Upper lobe of left lung (tissue), 6 donors: ENCODE measurements around the gene DDX50. TPM values are rescaled to one million over a fixed set of nuclear protein-coding genes. Genes with fewer than 3 reads are reported as not detected.

Experiments
- ATAC-seq, 2 donors: fragments of 200-7000 bp; cut with Tn5 transposase; one replicate each; pipeline ENCODE4 v1.9.1; 2022; ENCODE audit warnings: mild to moderate bottlenecking in 2 of 2, moderate library complexity in 2 of 2; ENCODE audit not compliant: low FRiP score in 2 of 2
- DNase-seq, 2 donors: peaks; one replicate each; pipeline ENCODE4 v3.0.0-alpha.2; 2019 to 2020
- H3K27ac ChIP-seq, 4 donors: fragments of 200-600 bp; sonication (generic); one replicate each; pipeline ENCODE4 v1.5.1; 2016 to 2019
- H3K27me3 ChIP-seq, 4 donors: fragments of 200-600 bp; sonication (generic); one replicate each; pipeline ENCODE4 v1.5.1; 2017 to 2019
- H3K36me3 ChIP-seq, 4 donors: fragments of 200-600 bp; sonication (generic); one replicate each; pipeline ENCODE4 v1.5.1; 2016 to 2019
- H3K4me1 ChIP-seq, 4 donors: fragments of 200-600 bp; sonication (generic); one replicate each; pipeline ENCODE4 v1.5.1; 2018 to 2019
- H3K4me3 ChIP-seq, 4 donors: fragments of 200-600 bp; sonication (generic); one replicate each; pipeline ENCODE4 v1.5.1; 2017 to 2019; ENCODE audit warnings: mild to moderate bottlenecking in 2 of 4, moderate library complexity in 1 of 4
- H3K9me3 ChIP-seq, 4 donors: fragments of 200-600 bp; sonication (generic); one replicate each; pipeline ENCODE4 v1.5.1; 2018 to 2019
- CTCF ChIP-seq, 6 experiments: fragments of 450-650 bp in 4 of 6; fragments of 200-600 bp in 2 of 6; sonication (generic) in 2 of 6; IDR thresholded peaks; one replicate each; pipeline ENCODE4 v1.5.1; 2016 to 2019; ENCODE audit warnings: antibody characterized with exemption in 6 of 6
- EP300 ChIP-seq, 4 donors: sonication (generic); formaldehyde crosslinking; IDR thresholded peaks; one replicate each; pipeline ENCODE4 v1.5.1; 2017; ENCODE audit warnings: antibody characterized with exemption in 4 of 4, control low read depth in 2 of 4
- POLR2A ChIP-seq, 4 donors: fragments of 450-650 bp; IDR thresholded peaks; one replicate each; pipeline ENCODE4 v1.5.1; 2016 to 2017; ENCODE audit warnings: antibody characterized with exemption in 4 of 4, mild to moderate bottlenecking in 2 of 4
- POLR2AphosphoS5 ChIP-seq, 2 donors: sonication (generic); formaldehyde crosslinking; IDR thresholded peaks; one replicate each; pipeline ENCODE4 v1.5.1; 2017; ENCODE audit warnings: antibody characterized with exemption in 2 of 2
- WGBS, 2 donors: methylation state at CpG; one replicate each; pipeline ENCODE4 v1.1.5; 2017 to 2018; 5-methylcytosine and 5-hydroxymethylcytosine counted together
- total RNA-seq, 6 donors: library from RNA; depleted of rRNA in 4 of 6; stranded (reverse); fragments of >200 nt in 4 of 6; gene quantifications; one replicate each; pipeline versions ENCODE4 v1.1.0 to v1.2.1, GENCODE V29; 2016 to 2021
- donor health status: DM: no; HTN: no; CAD: no; lungs with moderate emphysema.
- donor health status: DM: no; HTN: yes; CAD: no; lungs with severe emphysema.

The DDX50 gene
- total RNA-seq, 6 donors from 2014 or later: 9.1 to 42.7 (median 24.4) TPM

DNA sequence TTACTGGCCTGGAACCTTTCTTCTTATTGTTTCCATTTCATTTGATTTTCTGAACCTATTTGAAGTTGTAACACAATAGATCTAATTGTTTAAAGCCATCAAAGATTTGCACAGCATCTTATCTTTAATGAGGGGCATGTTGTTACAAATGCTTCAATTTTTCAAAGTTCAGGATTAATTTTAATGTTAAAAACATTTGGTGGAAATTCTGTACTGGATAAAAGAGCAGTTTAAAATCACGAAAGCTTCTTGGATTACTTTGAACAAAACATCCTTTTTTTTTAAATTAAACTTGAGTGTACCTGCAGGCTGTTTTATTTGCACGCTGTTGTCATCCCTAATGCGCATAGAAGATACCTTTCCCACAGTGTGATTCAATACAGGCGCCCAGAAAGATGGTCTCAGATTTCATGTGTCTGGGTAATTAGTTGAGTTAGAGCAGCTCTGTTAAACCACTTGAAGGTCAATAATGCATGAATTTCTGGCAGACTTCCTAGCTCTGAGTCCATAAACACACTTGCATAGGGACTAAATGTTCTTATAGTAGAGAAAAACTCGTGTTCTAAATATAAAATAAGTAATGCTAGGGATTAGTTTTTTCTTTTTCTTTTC lies 29.3 kb upstream of the DDX50 start:
- H3K27ac ChIP-seq: peak overlapping the region in 2 of 4 donors; percentile 10 to 40
- DNase-seq (no peak), ATAC-seq (no peak)
- no peaks in the 10 kb centered on the region for H3K4me1 ChIP-seq
- no peaks in the 10 kb centered on the region for H3K9me3 ChIP-seq
- H3K36me3 ChIP-seq: no peaks in the 10 kb centered on the region
- no peak overlapping the region for H3K4me3 ChIP-seq
- 43 to 49% methylated on average over 5 of the region's 5 CpGs for WGBS, 2 donors
- H3K27me3 ChIP-seq: no peaks in the 10 kb centered on the region
- no peak for TF ChIP-seq POLR2AphosphoS5 (IDR thresholded peaks at IDR 0.05)
- TF ChIP-seq CTCF (IDR thresholded peaks at IDR 0.05): no peak
- TF ChIP-seq EP300 (IDR thresholded peaks at IDR 0.05): no peak
- TF ChIP-seq POLR2A (IDR thresholded peaks at IDR 0.05): no peak

GRCh38 chr10:68876246-68877138 lies 24.6 kb upstream of the DDX50 start:
- H3K36me3 ChIP-seq: no peaks in the 10 kb centered on the region
- H3K4me3 ChIP-seq: no peak overlapping the region
- ATAC-seq: no peak
- H3K4me1 ChIP-seq: no peaks in the 10 kb centered on the region
- DNase-seq: no peak
- no peak overlapping the region for H3K27ac ChIP-seq
- no peaks in the 10 kb centered on the region for H3K9me3 ChIP-seq
- no peak for TF ChIP-seq EP300 (IDR thresholded peaks at IDR 0.05)
- TF ChIP-seq POLR2AphosphoS5 (IDR thresholded peaks at IDR 0.05): no peak
- no peak for TF ChIP-seq CTCF (IDR thresholded peaks at IDR 0.05)
- TF ChIP-seq POLR2A (IDR thresholded peaks at IDR 0.05): no peak
- no peaks in the 10 kb centered on the region for H3K27me3 ChIP-seq
- 65 to 69% methylated on average over 15 of the region's 15 CpGs for WGBS, 2 donors

DNA sequence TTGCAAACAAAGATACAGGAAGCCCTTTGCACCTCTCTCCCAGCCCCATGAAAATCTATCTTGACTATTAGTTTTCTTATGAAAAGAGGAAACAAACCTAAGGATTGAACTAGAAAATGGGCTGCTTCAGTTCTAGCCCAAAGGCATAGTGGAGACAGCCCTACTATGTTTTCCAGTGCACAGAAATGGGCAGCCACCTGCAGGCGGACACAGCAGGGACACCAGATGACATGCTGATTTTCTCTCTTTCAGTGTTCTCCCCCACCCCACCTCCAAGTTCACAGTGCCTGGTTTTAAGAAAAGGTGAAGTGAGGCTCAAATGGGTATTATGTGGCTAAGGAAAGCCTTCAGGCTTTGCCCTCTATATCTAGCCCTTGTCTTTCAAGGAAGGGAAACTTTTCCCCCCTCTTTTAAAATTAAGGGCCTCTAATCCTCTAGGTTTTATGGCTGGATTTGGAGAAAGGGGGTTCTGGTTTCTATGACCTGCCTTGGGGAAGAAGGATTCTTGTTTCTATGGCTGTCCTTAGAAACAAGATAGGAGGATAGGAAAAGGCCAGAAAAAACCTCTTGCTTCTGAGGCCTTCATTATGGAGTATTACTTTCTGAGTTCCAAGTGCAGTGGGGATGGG lies 23.5 kb upstream of the DDX50 start:
- DNase-seq (no peak), ATAC-seq (no peak)
- no peaks in the 10 kb centered on the region for H3K36me3 ChIP-seq
- H3K27ac ChIP-seq: no peak overlapping the region
- TF ChIP-seq POLR2AphosphoS5 (IDR thresholded peaks at IDR 0.05): no peak
- TF ChIP-seq EP300 (IDR thresholded peaks at IDR 0.05): no peak
- TF ChIP-seq POLR2A (IDR thresholded peaks at IDR 0.05): no peak
- 94 to 95% methylated on average over 1 of the region's 1 CpG for WGBS, 2 donors
- H3K4me1 ChIP-seq: no peaks in the 10 kb centered on the region
- H3K4me3 ChIP-seq: no peak overlapping the region
- H3K9me3 ChIP-seq: no peaks in the 10 kb centered on the region
- no peaks in the 10 kb centered on the region for H3K27me3 ChIP-seq

DNA sequence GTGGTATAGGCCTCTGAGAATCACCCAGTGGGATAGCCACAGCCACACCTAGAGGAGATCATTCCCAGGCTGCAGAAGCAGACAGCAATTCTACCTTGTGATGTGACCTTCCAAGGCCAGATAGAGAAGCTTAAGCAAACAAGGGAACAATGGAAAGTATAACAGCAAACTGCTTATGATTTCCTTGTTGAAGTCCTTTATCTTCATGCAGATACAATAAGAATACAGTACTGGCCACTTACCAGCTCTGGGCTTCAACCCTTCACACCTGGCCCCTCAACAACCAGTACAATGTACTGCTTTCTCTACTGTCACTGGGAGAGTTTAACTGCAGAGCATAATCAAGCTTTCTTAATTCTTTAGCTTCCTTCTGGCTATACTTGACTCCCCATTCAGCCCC lies 22.6 kb upstream of the DDX50 start:
- Histone ChIP-seq H3K4me1 (no peaks in the 10 kb centered on the region), H3K4me3 (no peak overlapping the region), H3K36me3 (no peaks in the 10 kb centered on the region), H3K9me3 (no peaks in the 10 kb centered on the region), H3K27ac (no peak overlapping the region), H3K27me3 (no peaks in the 10 kb centered on the region)
- DNase-seq (no peak), ATAC-seq (no peak)
- TF ChIP-seq POLR2A (IDR thresholded peaks at IDR 0.05): no peak
- no peak for TF ChIP-seq POLR2AphosphoS5 (IDR thresholded peaks at IDR 0.05)
- no peak for TF ChIP-seq EP300 (IDR thresholded peaks at IDR 0.05)
- TF ChIP-seq CTCF (IDR thresholded peaks at IDR 0.05): no peak

GRCh38 chr10:68879628-68880027 lies 21.5 kb upstream of the DDX50 start:
- no peak for TF ChIP-seq POLR2AphosphoS5 (IDR thresholded peaks at IDR 0.05)
- TF ChIP-seq EP300 (IDR thresholded peaks at IDR 0.05): no peak
- no peak for TF ChIP-seq CTCF (IDR thresholded peaks at IDR 0.05)
- no peak for TF ChIP-seq POLR2A (IDR thresholded peaks at IDR 0.05)
- DNase-seq (no peak), ATAC-seq (no peak)
- 94 to 98% methylated on average over 2 of the region's 2 CpGs for WGBS, 2 donors
- H3K4me1 ChIP-seq: no peaks in the 10 kb centered on the region
- no peaks in the 10 kb centered on the region for H3K9me3 ChIP-seq
- no peak overlapping the region for H3K27ac ChIP-seq
- H3K36me3 ChIP-seq: no peaks in the 10 kb centered on the region
- H3K27me3 ChIP-seq: no peaks in the 10 kb centered on the region
- no peak overlapping the region for H3K4me3 ChIP-seq
